Measurements from ENCODE around the gene TAL2. TPM values are rescaled to one million over a fixed set of nuclear protein-coding genes. Genes with fewer than 3 reads are reported as not detected.

The TAL2 gene
- total and polyA plus RNA-seq, 9 of the 15 experiments (the other 6 are each of a cell fraction or from before 2014, with no cell fraction given), result 0.21 to 3.7 (median 1.1) TPM; not detected in 1

DNA sequence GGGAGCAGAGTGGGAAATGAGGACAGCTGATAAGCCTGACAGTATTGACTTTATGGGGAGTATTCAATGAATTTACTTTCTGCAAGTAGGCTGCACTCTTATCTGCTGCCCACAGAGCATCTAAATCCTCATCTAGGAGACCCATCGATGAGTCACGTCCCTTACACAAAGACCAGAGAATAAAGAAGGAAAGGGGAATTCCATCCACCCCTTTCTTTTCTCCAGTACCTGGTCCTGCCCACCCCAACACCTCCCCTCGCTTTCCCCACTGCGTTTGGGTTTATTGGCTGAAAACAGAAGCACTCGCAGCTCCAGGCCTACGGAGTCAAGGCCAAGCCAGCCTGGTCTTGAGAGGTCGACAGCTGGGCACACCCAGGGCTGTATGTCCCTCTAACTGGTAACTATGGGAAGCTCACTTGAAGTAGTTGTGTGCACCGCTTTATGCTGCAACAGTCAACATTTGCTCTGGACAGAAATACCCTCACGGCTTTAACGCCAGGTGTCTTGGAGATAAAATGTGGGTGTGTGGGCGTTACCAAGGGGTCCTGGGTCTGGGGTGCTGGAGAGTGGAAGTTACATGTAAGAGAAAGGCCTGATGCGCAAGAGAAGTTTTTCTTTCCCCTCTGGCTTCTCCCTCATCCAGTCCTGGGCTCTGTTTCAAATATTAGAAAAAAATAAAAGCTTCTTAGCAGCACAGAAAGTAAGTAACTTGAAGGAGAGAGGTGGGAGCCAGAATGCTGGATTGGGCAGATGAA is 14.5 kb upstream of the TAL2 start (continued):
- TF ChIP-seq, protein P1, sequence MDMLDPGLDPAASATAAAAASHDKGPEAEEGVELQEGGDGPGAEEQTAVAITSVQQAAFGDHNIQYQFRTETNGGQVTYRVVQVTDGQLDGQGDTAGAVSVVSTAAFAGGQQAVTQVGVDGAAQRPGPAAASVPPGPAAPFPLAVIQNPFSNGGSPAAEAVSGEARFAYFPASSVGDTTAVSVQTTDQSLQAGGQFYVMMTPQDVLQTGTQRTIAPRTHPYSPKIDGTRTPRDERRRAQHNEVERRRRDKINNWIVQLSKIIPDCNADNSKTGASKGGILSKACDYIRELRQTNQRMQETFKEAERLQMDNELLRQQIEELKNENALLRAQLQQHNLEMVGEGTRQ (CRISPR knock-in tag; IDR thresholded peaks at IDR 0.05), result no peak
- no peak for TF ChIP-seq ELF1 (tag; IDR thresholded peaks at IDR 0.05)
- no peak for TF ChIP-seq STAG1 (CRISPR knock-in tag; IDR thresholded peaks at IDR 0.05; ENCODE audit: borderline replicate concordance)
- no peak for TF ChIP-seq ZNF76 (CRISPR knock-in tag; IDR thresholded peaks at IDR 0.05; ENCODE audit: borderline replicate concordance)
- no peak for TF ChIP-seq BRF1 (IDR thresholded peaks at IDR 0.05; ENCODE audit: borderline replicate concordance, extremely low read depth, insufficient read length)
- no peak for TF ChIP-seq ATF1 (CRISPR knock-in tag; IDR thresholded peaks at IDR 0.05)
- TF ChIP-seq ATF1 (tag; IDR thresholded peaks at IDR 0.05), result peak; percentile 56; the same call in 1 of the 2 replicates
- peak; percentile 29 for TF ChIP-seq TAF1 (IDR thresholded peaks at IDR 0.05; ENCODE audit: control insufficient read depth, extremely low read depth, insufficient read depth, low read length, severe bottlenecking)
- TF ChIP-seq NBN (IDR thresholded peaks at IDR 0.05; ENCODE audit: low read depth), result no peak; the same call in 1 of the 2 replicates
- no peak for TF ChIP-seq POLR2H (tag; IDR thresholded peaks at IDR 0.05; ENCODE audit: low read depth)
- no peak for TF ChIP-seq KLF10 (CRISPR knock-in tag; IDR thresholded peaks at IDR 0.05)
- TF ChIP-seq POLR2G (IDR thresholded peaks at IDR 0.05; ENCODE audit: low read depth, low read length), result no peak
- no peak for TF ChIP-seq FOXP1 (CRISPR knock-in tag; IDR thresholded peaks at IDR 0.05)
- TF ChIP-seq TARDBP (IDR thresholded peaks at IDR 0.05), result peak; percentile 79; the same call in 1 of the 2 replicates
- TF ChIP-seq, protein P2, sequence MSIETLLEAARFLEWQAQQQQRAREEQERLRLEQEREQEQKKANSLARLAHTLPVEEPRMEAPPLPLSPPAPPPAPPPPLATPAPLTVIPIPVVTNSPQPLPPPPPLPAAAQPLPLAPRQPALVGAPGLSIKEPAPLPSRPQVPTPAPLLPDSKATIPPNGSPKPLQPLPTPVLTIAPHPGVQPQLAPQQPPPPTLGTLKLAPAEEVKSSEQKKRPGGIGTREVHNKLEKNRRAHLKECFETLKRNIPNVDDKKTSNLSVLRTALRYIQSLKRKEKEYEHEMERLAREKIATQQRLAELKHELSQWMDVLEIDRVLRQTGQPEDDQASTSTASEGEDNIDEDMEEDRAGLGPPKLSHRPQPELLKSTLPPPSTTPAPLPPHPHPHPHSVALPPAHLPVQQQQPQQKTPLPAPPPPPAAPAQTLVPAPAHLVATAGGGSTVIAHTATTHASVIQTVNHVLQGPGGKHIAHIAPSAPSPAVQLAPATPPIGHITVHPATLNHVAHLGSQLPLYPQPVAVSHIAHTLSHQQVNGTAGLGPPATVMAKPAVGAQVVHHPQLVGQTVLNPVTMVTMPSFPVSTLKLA (conservative IDR thresholded peaks at IDR 0.05), result peak in 1 of 2 experiments; percentile 63; a peak in 2 of 4 replicates
- TF ChIP-seq C11orf30 (IDR thresholded peaks at IDR 0.05; ENCODE audit: low read depth), result no peak
- no peak for TF ChIP-seq NELFE (IDR thresholded peaks at IDR 0.05; ENCODE audit: insufficient read depth, insufficient read length)
- 0 out of 2 replicates have a peak, but pooled peaks have one; percentile 8 for TF ChIP-seq BHLHE40 (IDR thresholded peaks at IDR 0.05; ENCODE audit: low read length)
- TF ChIP-seq DACH1 (IDR thresholded peaks at IDR 0.05; ENCODE audit: partially characterized antibody), result no peak
- TF ChIP-seq NFATC3 (IDR thresholded peaks at IDR 0.05), result no peak
- no peak for TF ChIP-seq ZNF3 (CRISPR knock-in tag; IDR thresholded peaks at IDR 0.05)
- no peak for TF ChIP-seq ZNF165 (CRISPR knock-in tag; IDR thresholded peaks at IDR 0.05; ENCODE audit: borderline replicate concordance)
- no peak for TF ChIP-seq FOXK1 (CRISPR knock-in tag; IDR thresholded peaks at IDR 0.05; ENCODE audit: borderline replicate concordance)
- TF ChIP-seq RBFOX2 (IDR thresholded peaks at IDR 0.05; ENCODE audit: low read depth, low read length), result no peak
- TF ChIP-seq NFYB (IDR thresholded peaks at IDR 0.05; ENCODE audit: extremely low read depth, insufficient read length), result no peak
- no peak for TF ChIP-seq ZC3H8 (IDR thresholded peaks at IDR 0.05)
- no peak for TF ChIP-seq E2F3 (CRISPR knock-in tag; IDR thresholded peaks at IDR 0.05)
- TF ChIP-seq, protein P3, sequence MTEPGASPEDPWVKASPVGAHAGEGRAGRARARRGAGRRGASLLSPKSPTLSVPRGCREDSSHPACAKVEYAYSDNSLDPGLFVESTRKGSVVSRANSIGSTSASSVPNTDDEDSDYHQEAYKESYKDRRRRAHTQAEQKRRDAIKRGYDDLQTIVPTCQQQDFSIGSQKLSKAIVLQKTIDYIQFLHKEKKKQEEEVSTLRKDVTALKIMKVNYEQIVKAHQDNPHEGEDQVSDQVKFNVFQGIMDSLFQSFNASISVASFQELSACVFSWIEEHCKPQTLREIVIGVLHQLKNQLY (CRISPR knock-in tag; conservative IDR thresholded peaks at IDR 0.05), result no peak

Data from K562 (cell line).